NB4 (cell line): Measurements from ENCODE around the gene MCF2L.

Experiments used
- MYC ChIP-seq: IDR thresholded peaks from 2 replicates; pipeline ENCODE4 v1.6.1; 2011; ENCODE audit warnings: low read depth, low read length
- POLR2A ChIP-seq: IDR thresholded peaks from 2 replicates; pipeline ENCODE4 v1.6.1; 2011; ENCODE audit warnings: mild to moderate bottlenecking; ENCODE audit not compliant: insufficient read length; ENCODE audit errors: extremely low read depth
- TF ChIP-seq, protein P1 (sequence below): IDR thresholded peaks from one replicate; pipeline ENCODE4 v1.5.1; 2012; ENCODE audit warnings: low read depth, low read length

DNA sequence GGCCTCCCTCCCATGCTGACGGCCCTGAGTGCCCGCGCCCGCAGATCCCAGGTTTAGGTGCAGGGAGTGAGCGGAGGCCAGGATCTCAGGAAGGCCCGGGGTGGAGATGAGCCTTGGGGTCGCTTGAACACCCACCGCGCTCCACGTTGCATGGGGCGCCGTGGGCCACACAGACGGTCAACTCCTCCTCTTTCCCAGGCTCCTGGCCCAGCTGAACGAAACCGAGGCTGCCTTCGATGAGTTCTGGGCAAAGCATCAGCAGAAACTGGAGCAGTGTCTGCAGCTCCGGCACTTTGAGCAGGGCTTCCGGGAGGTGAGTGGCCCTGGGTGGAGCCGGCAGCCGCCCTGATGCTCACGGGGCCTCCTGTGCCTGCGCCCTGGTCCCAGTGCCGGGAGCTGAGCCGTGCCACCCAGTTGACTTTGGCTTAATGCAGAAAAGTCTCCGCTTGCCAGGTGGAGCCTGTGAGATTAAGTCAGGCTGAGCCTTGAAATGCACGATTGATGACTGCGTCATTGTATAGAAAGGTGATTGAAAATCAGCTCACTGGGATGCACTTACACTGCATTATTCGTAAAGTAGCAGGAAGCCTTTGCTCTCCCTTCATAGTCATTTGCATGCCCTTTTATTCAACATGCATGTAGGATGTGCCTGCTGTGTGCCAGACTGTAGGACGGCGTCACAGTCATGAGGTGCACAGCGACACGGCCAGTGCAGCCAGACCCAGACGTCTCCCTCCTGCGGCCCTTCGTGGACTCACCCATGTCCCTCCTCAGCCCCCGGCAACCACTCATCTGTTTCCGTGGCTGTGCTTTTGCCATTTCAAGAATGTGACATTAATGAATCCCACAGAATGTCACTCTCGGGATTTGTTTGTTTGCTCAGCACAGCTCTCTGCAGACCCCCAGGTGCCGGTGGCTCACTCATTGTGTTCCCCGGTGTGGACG lies 101.1 kb downstream of the MCF2L start:
- TF ChIP-seq, protein P1, sequence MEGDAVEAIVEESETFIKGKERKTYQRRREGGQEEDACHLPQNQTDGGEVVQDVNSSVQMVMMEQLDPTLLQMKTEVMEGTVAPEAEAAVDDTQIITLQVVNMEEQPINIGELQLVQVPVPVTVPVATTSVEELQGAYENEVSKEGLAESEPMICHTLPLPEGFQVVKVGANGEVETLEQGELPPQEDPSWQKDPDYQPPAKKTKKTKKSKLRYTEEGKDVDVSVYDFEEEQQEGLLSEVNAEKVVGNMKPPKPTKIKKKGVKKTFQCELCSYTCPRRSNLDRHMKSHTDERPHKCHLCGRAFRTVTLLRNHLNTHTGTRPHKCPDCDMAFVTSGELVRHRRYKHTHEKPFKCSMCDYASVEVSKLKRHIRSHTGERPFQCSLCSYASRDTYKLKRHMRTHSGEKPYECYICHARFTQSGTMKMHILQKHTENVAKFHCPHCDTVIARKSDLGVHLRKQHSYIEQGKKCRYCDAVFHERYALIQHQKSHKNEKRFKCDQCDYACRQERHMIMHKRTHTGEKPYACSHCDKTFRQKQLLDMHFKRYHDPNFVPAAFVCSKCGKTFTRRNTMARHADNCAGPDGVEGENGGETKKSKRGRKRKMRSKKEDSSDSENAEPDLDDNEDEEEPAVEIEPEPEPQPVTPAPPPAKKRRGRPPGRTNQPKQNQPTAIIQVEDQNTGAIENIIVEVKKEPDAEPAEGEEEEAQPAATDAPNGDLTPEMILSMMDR = no peak
- TF ChIP-seq POLR2A = no peak
- TF ChIP-seq MYC = no peak
